ENCODE results near the gene NDST3.
"Not testable (repeated sequence)": the region's sequence is repeated elsewhere in the genome, so short reads cannot be mapped to it uniquely, and the experiment has no call there.

Gene NDST3

GRCh38 chr4:118225511-118225910 is 191.2 kb downstream of the NDST3 start:
- no peaks in the 10 kb centered on the region for H3K9me3 ChIP-seq (ENCODE audit: low read length)
- H2AFZ ChIP-seq (ENCODE audit: low read depth, low read length) = no peak overlapping the region
- H3K4me1 ChIP-seq (ENCODE audit: insufficient read depth, low read length) = no peaks in the 10 kb centered on the region
- no peak overlapping the region for H3K4me3 ChIP-seq (ENCODE audit: low read length)
- H3K27me3 ChIP-seq (ENCODE audit: insufficient read depth, low read length) = no peaks in the 10 kb centered on the region
- H3K36me3 ChIP-seq (ENCODE audit: insufficient read depth, low read length) = no peaks in the 10 kb centered on the region

- no peaks in the 10 kb centered on the region for H3K27me3 ChIP-seq (ENCODE audit: insufficient read depth, low read length)
- H3K4me1 ChIP-seq (ENCODE audit: insufficient read depth, low read length) = no peaks in the 10 kb centered on the region
- no peaks in the 10 kb centered on the region for H3K9me3 ChIP-seq (ENCODE audit: low read length)
- H3K4me3 ChIP-seq (ENCODE audit: low read length) = no peak overlapping the region
- H2AFZ ChIP-seq (ENCODE audit: low read depth, low read length) = no peak overlapping the region
- H3K36me3 ChIP-seq (ENCODE audit: insufficient read depth, low read length) = no peaks in the 10 kb centered on the region
Observed at GRCh38 chr4:118226311-118227010, 192.2 kb downstream of the NDST3 start.

GRCh38 chr4:118235566-118236120 is 201.4 kb downstream of the NDST3 start:
- Histone ChIP-seq H3K27me3 (ENCODE audit: insufficient read depth, low read length) (no peaks in the 10 kb centered on the region), H3K4me3 (ENCODE audit: low read length) (no peak overlapping the region), H3K36me3 (ENCODE audit: insufficient read depth, low read length) (no peaks in the 10 kb centered on the region), H2AFZ (ENCODE audit: low read depth, low read length) (no peak overlapping the region), H3K9me3 (ENCODE audit: low read length) (no peaks in the 10 kb centered on the region), H3K4me1 (ENCODE audit: insufficient read depth, low read length) (no peaks in the 10 kb centered on the region)

- Histone ChIP-seq H3K27me3 (ENCODE audit: insufficient read depth, low read length) (no peaks in the 10 kb centered on the region), H3K4me3 (ENCODE audit: low read length) (no peak overlapping the region), H3K9me3 (ENCODE audit: low read length) (no peaks in the 10 kb centered on the region), H3K4me1 (ENCODE audit: insufficient read depth, low read length) (no peaks in the 10 kb centered on the region), H2AFZ (ENCODE audit: low read depth, low read length) (no peak overlapping the region), H3K36me3 (ENCODE audit: insufficient read depth, low read length) (no peaks in the 10 kb centered on the region)
Observed at GRCh38 chr4:118237531-118237930, 203.2 kb downstream of the NDST3 start.

- H3K4me3 ChIP-seq (ENCODE audit: low read length) = no peak overlapping the region
- H3K4me1 ChIP-seq (ENCODE audit: insufficient read depth, low read length) = no peaks in the 10 kb centered on the region
- no peaks in the 10 kb centered on the region for H3K27me3 ChIP-seq (ENCODE audit: insufficient read depth, low read length)
- no peaks in the 10 kb centered on the region for H3K36me3 ChIP-seq (ENCODE audit: insufficient read depth, low read length)
- H3K9me3 ChIP-seq (ENCODE audit: low read length) = no peaks in the 10 kb centered on the region
- H2AFZ ChIP-seq (ENCODE audit: low read depth, low read length) = no peak overlapping the region
Observed at GRCh38 chr4:118249890-118250289, 215.6 kb downstream of the NDST3 start.

- H3K4me3 ChIP-seq (ENCODE audit: low read length) = no peak overlapping the region
- H3K4me1 ChIP-seq (ENCODE audit: insufficient read depth, low read length) = no peaks in the 10 kb centered on the region
- no peaks in the 10 kb centered on the region for H3K36me3 ChIP-seq (ENCODE audit: insufficient read depth, low read length)
- H2AFZ ChIP-seq (ENCODE audit: low read depth, low read length) = no peak overlapping the region
- H3K9me3 ChIP-seq (ENCODE audit: low read length) = no peaks in the 10 kb centered on the region
- H3K27me3 ChIP-seq (ENCODE audit: insufficient read depth, low read length) = no peaks in the 10 kb centered on the region
Observed at GRCh38 chr4:118254368-118254767, 220.1 kb downstream of the NDST3 start.

- H3K4me1 ChIP-seq (ENCODE audit: insufficient read depth, low read length) = no peaks in the 10 kb centered on the region
- H2AFZ ChIP-seq (ENCODE audit: low read depth, low read length) = no peak overlapping the region
- H3K4me3 ChIP-seq (ENCODE audit: low read length) = no peak overlapping the region
- H3K9me3 ChIP-seq (ENCODE audit: low read length) = no peaks in the 10 kb centered on the region
- no peaks in the 10 kb centered on the region for H3K27me3 ChIP-seq (ENCODE audit: insufficient read depth, low read length)
- H3K36me3 ChIP-seq (ENCODE audit: insufficient read depth, low read length) = no peaks in the 10 kb centered on the region
Observed at GRCh38 chr4:118259111-118259510, 224.8 kb downstream of the NDST3 start.

- Histone ChIP-seq H2AFZ (ENCODE audit: low read depth, low read length) (no peak overlapping the region), H3K4me3 (ENCODE audit: low read length) (no peak overlapping the region), H3K36me3 (ENCODE audit: insufficient read depth, low read length) (no peaks in the 10 kb centered on the region), H3K4me1 (ENCODE audit: insufficient read depth, low read length) (no peaks in the 10 kb centered on the region), H3K9me3 (ENCODE audit: low read length) (no peaks in the 10 kb centered on the region), H3K27me3 (ENCODE audit: insufficient read depth, low read length) (no peaks in the 10 kb centered on the region)
Observed at GRCh38 chr4:118260309-118260708, 226.0 kb downstream of the NDST3 start.

GRCh38 chr4:118264096-118264495 is 229.8 kb downstream of the NDST3 start:
- H3K4me1 ChIP-seq (ENCODE audit: insufficient read depth, low read length) = no peaks in the 10 kb centered on the region
- no peak overlapping the region for H3K4me3 ChIP-seq (ENCODE audit: low read length)
- no peaks in the 10 kb centered on the region for H3K9me3 ChIP-seq (ENCODE audit: low read length)
- H3K36me3 ChIP-seq (ENCODE audit: insufficient read depth, low read length) = no peaks in the 10 kb centered on the region
- no peaks in the 10 kb centered on the region for H3K27me3 ChIP-seq (ENCODE audit: insufficient read depth, low read length)
- no peak overlapping the region for H2AFZ ChIP-seq (ENCODE audit: low read depth, low read length)

- H3K9me3 ChIP-seq (ENCODE audit: low read length) = no peaks in the 10 kb centered on the region
- no peaks in the 10 kb centered on the region for H3K36me3 ChIP-seq (ENCODE audit: insufficient read depth, low read length)
- no peaks in the 10 kb centered on the region for H3K4me1 ChIP-seq (ENCODE audit: insufficient read depth, low read length)
- no peak overlapping the region for H3K4me3 ChIP-seq (ENCODE audit: low read length)
- H3K27me3 ChIP-seq (ENCODE audit: insufficient read depth, low read length) = no peaks in the 10 kb centered on the region
- H2AFZ ChIP-seq (ENCODE audit: low read depth, low read length) = no peak overlapping the region
Observed at GRCh38 chr4:118265312-118266144, 231.2 kb downstream of the NDST3 start.

- H3K36me3 ChIP-seq (ENCODE audit: insufficient read depth, low read length); H3K4me3 ChIP-seq (ENCODE audit: low read length); H3K27me3 ChIP-seq (ENCODE audit: insufficient read depth, low read length); H3K4me1 ChIP-seq (ENCODE audit: insufficient read depth, low read length); H3K9me3 ChIP-seq (ENCODE audit: low read length); H2AFZ ChIP-seq (ENCODE audit: low read depth, low read length): not testable (repeated sequence)
Observed at GRCh38 chr4:118266145-118266496, 231.8 kb downstream of the NDST3 start.

GRCh38 chr4:118268780-118269179 is 234.5 kb downstream of the NDST3 start:
- Histone ChIP-seq H3K36me3 (ENCODE audit: insufficient read depth, low read length) (no peaks in the 10 kb centered on the region), H3K4me3 (ENCODE audit: low read length) (no peak overlapping the region), H2AFZ (ENCODE audit: low read depth, low read length) (no peak overlapping the region), H3K9me3 (ENCODE audit: low read length) (no peaks in the 10 kb centered on the region), H3K4me1 (ENCODE audit: insufficient read depth, low read length) (no peaks in the 10 kb centered on the region), H3K27me3 (ENCODE audit: insufficient read depth, low read length) (peaks cover 6% of the 10 kb centered on the region)

GRCh38 chr4:118270492-118270891 is 236.2 kb downstream of the NDST3 start:
- H3K4me1 ChIP-seq (ENCODE audit: insufficient read depth, low read length) = no peaks in the 10 kb centered on the region
- H3K4me3 ChIP-seq (ENCODE audit: low read length) = no peak overlapping the region
- no peak overlapping the region for H2AFZ ChIP-seq (ENCODE audit: low read depth, low read length)
- H3K36me3 ChIP-seq (ENCODE audit: insufficient read depth, low read length) = no peaks in the 10 kb centered on the region
- no peaks in the 10 kb centered on the region for H3K9me3 ChIP-seq (ENCODE audit: low read length)
- H3K27me3 ChIP-seq (ENCODE audit: insufficient read depth, low read length) = peaks cover 6% of the 10 kb centered on the region

All from neuron (in vitro differentiated cells).